ENCODE measurements around the gene PPP1R1A.
A peak's percentile ranks its signal among the peaks of the same experiment; 100 is the strongest.

PPP1R1A gene

GRCh38 chr12:54549774-54550451 lies 38.5 kb downstream of the PPP1R1A start:
- no peaks in the 10 kb centered on the region for H3K79me2 ChIP-seq (ENCODE audit: insufficient read depth, low read length)
- H4K20me1 ChIP-seq (ENCODE audit: insufficient read depth, low read length): no peaks in the 10 kb centered on the region
- H3K27me3 ChIP-seq (ENCODE audit: insufficient read depth, low read length, poor library complexity): no peaks in the 10 kb centered on the region
- TF ChIP-seq EZH2 (IDR thresholded peaks at IDR 0.05; ENCODE audit: borderline replicate concordance, low read depth, low read length, severe bottlenecking): no peak
- TF ChIP-seq CTCF (IDR thresholded peaks at IDR 0.05; ENCODE audit: borderline replicate concordance, extremely low read depth, low read length, poor library complexity, severe bottlenecking): no peak
- no peaks in the 10 kb centered on the region for H3K36me3 ChIP-seq (ENCODE audit: insufficient read depth, low read length)
- H3K4me3 ChIP-seq (ENCODE audit: low read depth in 1 of 2, low read length in 2 of 2): no peak overlapping the region
- no peak overlapping the region for H3K4me2 ChIP-seq (ENCODE audit: insufficient read depth, low read length)
- peak; percentile 12; the same call in 1 of the 3 replicates for ATAC-seq (ENCODE audit: insufficient read depth, low read depth)
- H3K27ac ChIP-seq (ENCODE audit: low read length): no peak overlapping the region
- no peaks in the 10 kb centered on the region for H3K9me3 ChIP-seq (ENCODE audit: insufficient read depth, low read length, severe bottlenecking)
- H3K4me1 ChIP-seq (ENCODE audit: insufficient read depth, low read length): no peaks in the 10 kb centered on the region
- H3K9ac ChIP-seq (ENCODE audit: low read depth, low read length): no peak overlapping the region
- no peak overlapping the region for H2AFZ ChIP-seq (ENCODE audit: low read depth, low read length)
- DNase-seq: no peak

- H2AFZ ChIP-seq (ENCODE audit: low read depth, low read length): no peak overlapping the region
- ATAC-seq (ENCODE audit: insufficient read depth, low read depth): no peak
- no peaks in the 10 kb centered on the region for H3K27me3 ChIP-seq (ENCODE audit: insufficient read depth, low read length, poor library complexity)
- no peak overlapping the region for H3K4me3 ChIP-seq (ENCODE audit: low read depth in 1 of 2, low read length in 2 of 2)
- no peaks in the 10 kb centered on the region for H3K79me2 ChIP-seq (ENCODE audit: insufficient read depth, low read length)
- H3K4me2 ChIP-seq (ENCODE audit: insufficient read depth, low read length): no peak overlapping the region
- no peaks in the 10 kb centered on the region for H4K20me1 ChIP-seq (ENCODE audit: insufficient read depth, low read length)
- no peaks in the 10 kb centered on the region for H3K9me3 ChIP-seq (ENCODE audit: insufficient read depth, low read length, severe bottlenecking)
- peaks cover 25% of the 10 kb centered on the region for H3K36me3 ChIP-seq (ENCODE audit: insufficient read depth, low read length)
- no peak overlapping the region for H3K9ac ChIP-seq (ENCODE audit: low read depth, low read length)
- TF ChIP-seq EZH2 (IDR thresholded peaks at IDR 0.05; ENCODE audit: borderline replicate concordance, low read depth, low read length, severe bottlenecking) (no peak), CTCF (IDR thresholded peaks at IDR 0.05; ENCODE audit: borderline replicate concordance, extremely low read depth, low read length, poor library complexity, severe bottlenecking) (no peak)
- no peak overlapping the region for H3K27ac ChIP-seq (ENCODE audit: low read length)
- DNase-seq: no peak
- no peaks in the 10 kb centered on the region for H3K4me1 ChIP-seq (ENCODE audit: insufficient read depth, low read length)
These were observed 41.9 kb downstream of the PPP1R1A start for GRCh38 chr12:54546511-54546910.

GRCh38 chr12:54544743-54545142 lies 43.7 kb downstream of the PPP1R1A start:
- no peak for TF ChIP-seq EZH2 (IDR thresholded peaks at IDR 0.05; ENCODE audit: borderline replicate concordance, low read depth, low read length, severe bottlenecking)
- TF ChIP-seq CTCF (IDR thresholded peaks at IDR 0.05; ENCODE audit: borderline replicate concordance, extremely low read depth, low read length, poor library complexity, severe bottlenecking): no peak
- Histone ChIP-seq H2AFZ (ENCODE audit: low read depth, low read length) (no peak overlapping the region), H3K9me3 (ENCODE audit: insufficient read depth, low read length, severe bottlenecking) (no peaks in the 10 kb centered on the region), H3K4me2 (ENCODE audit: insufficient read depth, low read length) (no peak overlapping the region), H3K9ac (ENCODE audit: low read depth, low read length) (no peak overlapping the region), H3K4me1 (ENCODE audit: insufficient read depth, low read length) (no peaks in the 10 kb centered on the region), H3K79me2 (ENCODE audit: insufficient read depth, low read length) (no peaks in the 10 kb centered on the region), H4K20me1 (ENCODE audit: insufficient read depth, low read length) (no peaks in the 10 kb centered on the region), H3K4me3 (ENCODE audit: low read depth in 1 of 2, low read length in 2 of 2) (no peak overlapping the region), H3K36me3 (ENCODE audit: insufficient read depth, low read length) (peaks cover 43% of the 10 kb centered on the region), H3K27ac (ENCODE audit: low read length) (no peak overlapping the region), H3K27me3 (ENCODE audit: insufficient read depth, low read length, poor library complexity) (no peaks in the 10 kb centered on the region)
- ATAC-seq (ENCODE audit: insufficient read depth, low read depth) (no peak), DNase-seq (no peak)

Data from DND-41 (cell line).